ENCODE results near the gene PTPN4.

DNA sequence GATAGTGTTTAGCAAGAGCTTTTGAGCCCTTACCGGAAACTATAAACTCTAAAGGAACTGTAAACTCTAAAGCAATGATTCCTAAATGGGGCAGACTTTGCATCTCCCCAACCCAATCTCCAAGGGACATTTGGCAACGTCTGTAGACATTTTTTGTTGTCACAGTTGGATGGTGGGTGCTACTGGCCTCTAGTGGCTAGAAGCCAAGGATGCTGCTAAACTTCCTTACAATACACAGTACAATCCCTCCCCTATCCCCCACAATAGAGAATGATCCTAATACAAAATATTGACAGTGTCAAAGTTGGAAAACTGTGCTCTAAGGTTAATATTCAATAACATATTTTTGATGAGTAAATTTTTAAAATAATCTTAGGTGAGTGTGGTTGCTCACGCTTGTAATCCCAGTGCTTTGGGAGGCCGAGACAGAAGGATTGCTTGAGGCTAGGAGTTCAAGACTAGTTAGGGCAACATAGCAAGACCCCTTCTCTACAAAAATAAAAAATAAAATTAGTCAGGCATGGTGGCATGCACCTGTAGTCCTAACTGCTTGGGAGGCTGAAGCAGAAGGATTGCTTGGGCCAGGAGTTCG, 66.7 kb downstream of the PTPN4 start:
- TF ChIP-seq RAD21 (CRISPR knock-in tag; conservative IDR thresholded peaks at IDR 0.05 in 1 of 2, IDR thresholded peaks at IDR 0.05 in 1 of 2) (peak; percentile 48 to 69), RHOXF2B (CRISPR knock-in tag; conservative IDR thresholded peaks at IDR 0.05) (no peak), NFE2 (IDR thresholded peaks at IDR 0.05; ENCODE audit: low read depth) (no peak), ELF4 (CRISPR knock-in tag; IDR thresholded peaks at IDR 0.05) (no peak), ARNT (IDR thresholded peaks at IDR 0.05) (no peak)
- TF ChIP-seq, protein P1, sequence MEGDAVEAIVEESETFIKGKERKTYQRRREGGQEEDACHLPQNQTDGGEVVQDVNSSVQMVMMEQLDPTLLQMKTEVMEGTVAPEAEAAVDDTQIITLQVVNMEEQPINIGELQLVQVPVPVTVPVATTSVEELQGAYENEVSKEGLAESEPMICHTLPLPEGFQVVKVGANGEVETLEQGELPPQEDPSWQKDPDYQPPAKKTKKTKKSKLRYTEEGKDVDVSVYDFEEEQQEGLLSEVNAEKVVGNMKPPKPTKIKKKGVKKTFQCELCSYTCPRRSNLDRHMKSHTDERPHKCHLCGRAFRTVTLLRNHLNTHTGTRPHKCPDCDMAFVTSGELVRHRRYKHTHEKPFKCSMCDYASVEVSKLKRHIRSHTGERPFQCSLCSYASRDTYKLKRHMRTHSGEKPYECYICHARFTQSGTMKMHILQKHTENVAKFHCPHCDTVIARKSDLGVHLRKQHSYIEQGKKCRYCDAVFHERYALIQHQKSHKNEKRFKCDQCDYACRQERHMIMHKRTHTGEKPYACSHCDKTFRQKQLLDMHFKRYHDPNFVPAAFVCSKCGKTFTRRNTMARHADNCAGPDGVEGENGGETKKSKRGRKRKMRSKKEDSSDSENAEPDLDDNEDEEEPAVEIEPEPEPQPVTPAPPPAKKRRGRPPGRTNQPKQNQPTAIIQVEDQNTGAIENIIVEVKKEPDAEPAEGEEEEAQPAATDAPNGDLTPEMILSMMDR (IDR thresholded peaks at IDR 0.05 in 2 of 3, conservative IDR thresholded peaks at IDR 0.05 in 1 of 3; ENCODE audit: insufficient read depth in 2 of 3, low read depth in 1 of 3, low read length in 3 of 3), result peak; percentile 63 to 76 (median 68)

Data from K562 (cell line).